Fibroblast of mammary gland (primary cell): ENCODE measurements around the gene TMPRSS11A.

Experiments used
- DNase-seq: peaks from one replicate; pipeline ENCODE4 v3.0.0-alpha.2; 2010; ENCODE audit warnings: low read depth
- H3K4me3 ChIP-seq: 2 replicates; pipeline ENCODE4 v1.5.1; 2011; ENCODE audit warnings: low read depth, mild to moderate bottlenecking, low read length, moderate library complexity; ENCODE audit not compliant: control insufficient read depth
- TF ChIP-seq, protein P1 (sequence below): conservative IDR thresholded peaks from 2 replicates; pipeline ENCODE4 v1.5.1; 2011; ENCODE audit warnings: low read depth, low read length, inconsistent platforms; ENCODE audit not compliant: control insufficient read depth, insufficient read depth

The TMPRSS11A gene

DNA sequence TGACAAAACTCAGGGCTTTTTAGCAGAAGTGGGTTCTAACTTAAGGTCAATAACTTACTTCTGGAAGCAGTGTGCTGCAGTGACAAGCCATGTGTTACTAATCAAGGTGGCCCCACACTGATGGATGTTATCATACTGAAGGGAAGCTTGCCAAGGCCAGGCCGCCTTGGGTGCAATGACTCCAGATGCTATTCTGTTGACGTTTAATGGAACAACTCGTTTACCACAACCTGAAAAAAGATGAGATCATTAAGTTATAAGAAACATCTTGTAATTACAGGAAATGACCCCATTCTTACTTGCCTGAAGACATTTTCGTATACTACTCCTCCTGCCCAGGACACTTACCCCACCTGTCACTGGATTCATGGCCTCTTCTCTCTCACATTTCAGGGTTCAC lies 40.6 kb downstream of the TMPRSS11A start:
- peak; percentile 76 for DNase-seq
- no peak overlapping the region for H3K4me3 ChIP-seq

DNA sequence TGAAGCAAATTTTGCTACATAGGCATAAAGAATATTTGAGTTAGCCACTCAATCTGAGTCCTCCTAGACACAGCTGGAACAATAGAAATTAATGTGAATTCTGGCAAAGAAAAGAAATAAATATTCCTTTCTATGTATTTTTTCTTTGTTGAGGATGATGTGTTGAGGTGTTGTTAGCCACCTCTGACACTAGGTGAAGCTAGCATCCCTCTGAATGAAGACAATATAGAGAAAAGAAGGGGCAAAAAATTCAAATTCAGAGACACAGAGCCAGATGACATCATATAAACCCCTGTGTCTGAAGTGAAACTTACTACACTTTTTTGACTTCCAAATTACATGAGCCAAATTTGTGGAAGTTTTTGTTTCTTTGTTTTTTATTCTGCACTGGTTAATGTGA lies 44.9 kb downstream of the TMPRSS11A start:
- TF ChIP-seq, protein P1, sequence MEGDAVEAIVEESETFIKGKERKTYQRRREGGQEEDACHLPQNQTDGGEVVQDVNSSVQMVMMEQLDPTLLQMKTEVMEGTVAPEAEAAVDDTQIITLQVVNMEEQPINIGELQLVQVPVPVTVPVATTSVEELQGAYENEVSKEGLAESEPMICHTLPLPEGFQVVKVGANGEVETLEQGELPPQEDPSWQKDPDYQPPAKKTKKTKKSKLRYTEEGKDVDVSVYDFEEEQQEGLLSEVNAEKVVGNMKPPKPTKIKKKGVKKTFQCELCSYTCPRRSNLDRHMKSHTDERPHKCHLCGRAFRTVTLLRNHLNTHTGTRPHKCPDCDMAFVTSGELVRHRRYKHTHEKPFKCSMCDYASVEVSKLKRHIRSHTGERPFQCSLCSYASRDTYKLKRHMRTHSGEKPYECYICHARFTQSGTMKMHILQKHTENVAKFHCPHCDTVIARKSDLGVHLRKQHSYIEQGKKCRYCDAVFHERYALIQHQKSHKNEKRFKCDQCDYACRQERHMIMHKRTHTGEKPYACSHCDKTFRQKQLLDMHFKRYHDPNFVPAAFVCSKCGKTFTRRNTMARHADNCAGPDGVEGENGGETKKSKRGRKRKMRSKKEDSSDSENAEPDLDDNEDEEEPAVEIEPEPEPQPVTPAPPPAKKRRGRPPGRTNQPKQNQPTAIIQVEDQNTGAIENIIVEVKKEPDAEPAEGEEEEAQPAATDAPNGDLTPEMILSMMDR: peak; percentile 32
- no peak overlapping the region for H3K4me3 ChIP-seq
- DNase-seq: no peak

More for the DNA sequence above, 40.6 kb downstream of the TMPRSS11A start:
- TF ChIP-seq, protein P1: no peak

DNA sequence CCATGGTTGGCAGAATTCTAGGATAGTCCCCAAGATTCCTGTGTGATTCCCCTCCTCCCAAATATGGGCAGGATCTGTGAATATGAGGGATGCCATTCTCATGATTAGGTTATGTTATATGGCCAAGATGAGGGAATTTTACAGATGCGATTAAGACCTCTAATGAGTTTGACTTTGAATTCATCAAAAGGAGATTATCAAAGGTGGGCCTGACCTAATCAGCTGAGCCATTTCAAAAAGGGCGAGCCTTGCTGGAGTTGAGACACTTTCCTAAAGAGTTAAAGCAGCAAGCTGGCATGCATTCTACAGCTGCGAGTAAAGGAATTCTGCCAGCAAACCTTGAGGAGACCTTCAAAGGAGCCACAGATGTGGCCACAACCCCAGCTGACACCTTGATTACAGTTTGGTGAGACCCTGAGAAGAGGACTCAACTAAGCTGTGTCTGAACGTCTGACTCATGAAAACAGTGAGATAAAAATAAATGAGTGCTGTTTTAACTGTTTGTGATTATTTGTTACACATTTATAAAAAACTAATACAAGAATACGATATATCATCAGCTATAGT lies 47.8 kb downstream of the TMPRSS11A start:
- no peak overlapping the region for H3K4me3 ChIP-seq
- TF ChIP-seq, protein P1: no peak
- no peak for DNase-seq

DNA sequence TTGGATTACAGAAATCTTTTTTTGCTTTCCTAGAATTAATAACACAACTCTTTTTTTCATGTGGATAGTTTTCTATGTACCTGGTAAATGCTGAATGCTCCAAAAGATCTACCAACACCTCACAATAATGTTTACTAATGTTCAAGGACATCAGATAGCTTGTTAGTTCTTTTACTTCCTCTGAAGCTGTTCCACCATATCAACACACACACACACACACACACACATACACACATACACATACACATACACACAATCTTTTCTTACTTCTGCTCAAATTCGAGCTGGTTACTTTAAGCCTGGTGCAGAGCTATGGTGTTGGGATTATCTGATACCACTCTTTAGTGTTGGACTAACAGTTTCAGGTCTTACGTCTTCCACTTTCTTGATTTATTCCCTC lies 51.2 kb downstream of the TMPRSS11A start:
- no peak overlapping the region for H3K4me3 ChIP-seq
- no peak for DNase-seq
- TF ChIP-seq, protein P1: no peak

DNA sequence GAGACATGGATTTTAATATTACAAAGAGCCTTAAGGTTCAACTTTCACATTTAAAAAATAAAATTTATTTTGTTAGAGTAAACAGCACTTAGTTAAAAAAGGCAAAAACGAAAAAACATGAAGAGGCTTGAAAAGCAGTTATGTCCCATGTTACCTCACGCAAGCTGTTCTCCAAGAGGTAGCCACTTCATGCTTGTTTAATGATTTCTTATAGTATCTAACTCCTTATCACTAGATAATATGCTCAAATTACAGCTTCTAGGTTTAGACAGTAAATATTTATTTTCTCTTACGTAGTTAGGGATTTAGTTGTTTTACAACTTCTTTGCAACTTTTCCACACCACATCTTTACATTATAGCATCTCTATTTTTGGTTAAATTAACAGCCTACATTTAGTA lies 51.7 kb downstream of the TMPRSS11A start:
- no peak for DNase-seq
- TF ChIP-seq, protein P1: no peak
- H3K4me3 ChIP-seq: no peak overlapping the region

DNA sequence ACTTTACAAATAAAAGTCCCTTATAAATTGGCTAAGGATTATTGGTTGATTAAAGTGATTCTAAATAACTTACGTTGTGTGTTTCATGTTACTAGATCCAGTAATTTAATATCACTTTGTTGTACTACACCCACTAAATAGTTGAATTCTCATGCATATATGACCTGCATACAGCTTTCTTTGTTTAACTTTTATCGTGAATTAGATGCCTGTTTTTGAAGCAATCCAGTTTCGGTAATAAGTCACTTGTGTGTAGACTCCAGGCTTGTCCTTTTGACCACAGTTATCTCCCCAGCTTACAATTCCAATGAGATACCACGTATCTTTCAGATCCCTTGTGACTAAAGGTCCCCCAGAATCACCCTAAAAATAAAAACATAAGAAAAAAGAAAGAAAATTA lies 52.2 kb downstream of the TMPRSS11A start:
- H3K4me3 ChIP-seq: no peak overlapping the region
- TF ChIP-seq, protein P1: no peak
- no peak for DNase-seq

DNA sequence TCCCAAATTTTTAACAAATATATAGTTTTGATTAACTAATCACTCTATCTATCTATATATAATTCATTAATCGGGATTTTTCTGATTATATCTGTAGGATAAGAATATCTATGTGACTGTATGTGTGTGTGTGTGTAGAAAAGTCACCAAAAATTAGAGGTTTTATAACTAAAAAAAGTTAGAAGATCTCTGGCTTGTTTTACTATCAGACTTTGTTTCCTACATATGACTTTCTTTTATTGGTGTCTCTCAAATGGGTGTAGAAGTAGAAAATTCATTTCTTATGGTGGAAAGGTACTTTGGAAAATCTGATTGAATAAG lies 52.7 kb downstream of the TMPRSS11A start:
- H3K4me3 ChIP-seq: no peak overlapping the region
- no peak for DNase-seq
- TF ChIP-seq, protein P1: no peak
